ENCODE results near the gene TRAPPC2L. TPM values are rescaled to one million over a fixed set of nuclear protein-coding genes. Genes with fewer than 3 reads are reported as not detected.

Gene TRAPPC2L
- total RNA-seq, 1 donor from 2014 or later, result 52.7 TPM

- no peak for TF ChIP-seq CTCF (IDR thresholded peaks at IDR 0.05; ENCODE audit: borderline replicate concordance)
- intact Hi-C loops (cut with micrococcal nuclease), result no loop called here
- H3K4me3 ChIP-seq, result no peak overlapping the region
- H3K9me3 ChIP-seq (replicated peaks), result no peaks in the 10 kb centered on the region
- no peaks in the 10 kb centered on the region for H3K4me1 ChIP-seq
- no peak overlapping the region for H3K27ac ChIP-seq (replicated peaks)
- peaks cover 44% of the 10 kb centered on the region for H3K36me3 ChIP-seq
- DNase-seq, result no peak
- no peaks in the 10 kb centered on the region for H3K27me3 ChIP-seq (ENCODE audit: low read depth)
Observed at GRCh38 chr16:88836791-88837190, 20.1 kb upstream of the TRAPPC2L start.

- no peak for DNase-seq
- intact Hi-C loops (cut with micrococcal nuclease), result no loop called here
- Histone ChIP-seq H3K27me3 (ENCODE audit: low read depth) (no peaks in the 10 kb centered on the region), H3K4me1 (no peaks in the 10 kb centered on the region), H3K27ac (replicated peaks) (no peak overlapping the region), H3K9me3 (replicated peaks) (no peaks in the 10 kb centered on the region), H3K36me3 (peaks cover 50% of the 10 kb centered on the region), H3K4me3 (no peak overlapping the region)
- no peak for TF ChIP-seq CTCF (IDR thresholded peaks at IDR 0.05; ENCODE audit: borderline replicate concordance)
Observed at GRCh38 chr16:88837806-88838205, 19.1 kb upstream of the TRAPPC2L start.

GRCh38 chr16:88838566-88838965 lies 18.4 kb upstream of the TRAPPC2L start:
- no peaks in the 10 kb centered on the region for H3K9me3 ChIP-seq (replicated peaks)
- H3K4me1 ChIP-seq, result no peaks in the 10 kb centered on the region
- TF ChIP-seq CTCF (IDR thresholded peaks at IDR 0.05; ENCODE audit: borderline replicate concordance), result no peak
- H3K27ac ChIP-seq (replicated peaks), result no peak overlapping the region
- H3K36me3 ChIP-seq, result peaks cover 52% of the 10 kb centered on the region
- intact Hi-C loops (cut with micrococcal nuclease), result no loop called here
- no peak overlapping the region for H3K4me3 ChIP-seq
- no peak for DNase-seq
- no peaks in the 10 kb centered on the region for H3K27me3 ChIP-seq (ENCODE audit: low read depth)

GRCh38 chr16:88839026-88839529 lies 17.8 kb upstream of the TRAPPC2L start:
- no peak for DNase-seq
- peak; percentile 29 for TF ChIP-seq CTCF (IDR thresholded peaks at IDR 0.05; ENCODE audit: borderline replicate concordance)
- no peaks in the 10 kb centered on the region for H3K4me1 ChIP-seq
- H3K27me3 ChIP-seq (ENCODE audit: low read depth), result no peaks in the 10 kb centered on the region
- intact Hi-C loops (cut with micrococcal nuclease), result no loop called here
- no peaks in the 10 kb centered on the region for H3K9me3 ChIP-seq (replicated peaks)
- H3K36me3 ChIP-seq, result peaks cover 54% of the 10 kb centered on the region
- H3K4me3 ChIP-seq, result no peak overlapping the region
- no peak overlapping the region for H3K27ac ChIP-seq (replicated peaks)

GRCh38 chr16:88839745-88840599 lies 17.0 kb upstream of the TRAPPC2L start:
- H3K27ac ChIP-seq (replicated peaks), result no peak overlapping the region
- H3K27me3 ChIP-seq (ENCODE audit: low read depth), result no peaks in the 10 kb centered on the region
- DNase-seq, result no peak
- no peaks in the 10 kb centered on the region for H3K9me3 ChIP-seq (replicated peaks)
- TF ChIP-seq CTCF (IDR thresholded peaks at IDR 0.05; ENCODE audit: borderline replicate concordance), result no peak
- H3K4me3 ChIP-seq, result no peak overlapping the region
- peaks cover 51% of the 10 kb centered on the region for H3K36me3 ChIP-seq
- H3K4me1 ChIP-seq, result no peaks in the 10 kb centered on the region
- intact Hi-C loops (cut with micrococcal nuclease), result no loop called here
